Chondrocyte (in vitro differentiated cells): ENCODE measurements around the gene FNDC8. TPM values are rescaled to one million over a fixed set of nuclear protein-coding genes. Genes with fewer than 3 reads are reported as not detected.
A peak's percentile ranks its signal among the peaks of the same experiment; 100 is the strongest.

ENCODE experiments used
- DNase-seq: peaks from one replicate; pipeline ENCODE4 v3.0.0; 2021; ENCODE audit warnings: mixed read lengths, low spot score
- H3K27ac Mint-ChIP-seq: one replicate; pipeline ENCODE4 v1.8.0; 2021; ENCODE audit warnings: mild to moderate bottlenecking, moderate library complexity, mixed read lengths; ENCODE audit not compliant: unreplicated experiment
- H3K27me3 Mint-ChIP-seq: 2 replicates; pipeline ENCODE4 v1.8.0; 2021; ENCODE audit warnings: low read depth, mixed read lengths
- H3K36me3 Mint-ChIP-seq: 2 replicates; pipeline ENCODE4 v1.8.0; 2021; ENCODE audit warnings: low read depth, mixed read lengths
- H3K4me1 Mint-ChIP-seq: 2 replicates; pipeline ENCODE4 v1.8.0; 2021; ENCODE audit warnings: low read depth, mild to moderate bottlenecking, mixed read lengths
- H3K4me3 Mint-ChIP-seq: one replicate; pipeline ENCODE4 v1.8.0; 2021; ENCODE audit warnings: mild to moderate bottlenecking, moderate library complexity, mixed read lengths; ENCODE audit not compliant: unreplicated experiment
- H3K9me3 Mint-ChIP-seq: 2 replicates; pipeline ENCODE4 v1.8.0; 2021; ENCODE audit warnings: low read depth, mixed read lengths
- CTCF ChIP-seq: fragments of 200-600 bp; sonication (generic); IDR thresholded peaks from 2 replicates; pipeline ENCODE4 v1.5.0; 2021; ENCODE audit warnings: antibody characterized with exemption, mild to moderate bottlenecking, moderate library complexity
- total RNA-seq: library from RNA; stranded (reverse); gene quantifications from 3 replicates; pipeline ENCODE4 v1.2.1, GENCODE V29; 2021

Gene FNDC8
- total RNA-seq, 1 donor from 2014 or later, result not detected

GRCh38 chr17:35152421-35153140 is 31.2 kb downstream of the FNDC8 start:
- DNase-seq, result no peak
- H3K36me3 Mint-ChIP-seq, result no peaks in the 10 kb centered on the region
- TF ChIP-seq CTCF, result no peak
- peaks cover 22% of the 10 kb centered on the region for H3K27me3 Mint-ChIP-seq
- H3K9me3 Mint-ChIP-seq, result no peaks in the 10 kb centered on the region
- H3K4me3 Mint-ChIP-seq, result no peak overlapping the region
- H3K4me1 Mint-ChIP-seq, result no peaks in the 10 kb centered on the region
- no peak overlapping the region for H3K27ac Mint-ChIP-seq

- H3K4me3 Mint-ChIP-seq, result no peak overlapping the region
- DNase-seq, result peak; percentile 56
- no peaks in the 10 kb centered on the region for H3K9me3 Mint-ChIP-seq
Measured at GRCh38 chr17:35154196-35155165, 33.1 kb downstream of the FNDC8 start.

GRCh38 chr17:35155246-35155645 is 33.8 kb downstream of the FNDC8 start:
- TF ChIP-seq CTCF, result no peak
- H3K9me3 Mint-ChIP-seq, result no peaks in the 10 kb centered on the region
- no peaks in the 10 kb centered on the region for H3K36me3 Mint-ChIP-seq
- no peaks in the 10 kb centered on the region for H3K4me1 Mint-ChIP-seq
- H3K27ac Mint-ChIP-seq, result no peak overlapping the region
- no peak overlapping the region for H3K4me3 Mint-ChIP-seq
- peak; percentile 8 for DNase-seq
- H3K27me3 Mint-ChIP-seq, result peaks cover 22% of the 10 kb centered on the region

More at GRCh38 chr17:35154196-35155165, 33.1 kb downstream of the FNDC8 start:
- Mint-ChIP-seq H3K27ac (no peak overlapping the region), H3K27me3 (peaks cover 22% of the 10 kb centered on the region), H3K4me1 (no peaks in the 10 kb centered on the region), H3K36me3 (no peaks in the 10 kb centered on the region)
- TF ChIP-seq CTCF, result no peak

GRCh38 chr17:35159940-35160339 is 38.5 kb downstream of the FNDC8 start:
- Mint-ChIP-seq H3K27me3 (peaks cover 29% of the 10 kb centered on the region), H3K9me3 (no peaks in the 10 kb centered on the region), H3K27ac (no peak overlapping the region), H3K4me1 (no peaks in the 10 kb centered on the region), H3K4me3 (no peak overlapping the region), H3K36me3 (no peaks in the 10 kb centered on the region)
- TF ChIP-seq CTCF, result no peak
- no peak for DNase-seq
